Testis (tissue), 2 donors: ENCODE measurements around the gene MRPS5.

ENCODE experiments used
- POLR2A ChIP-seq: fragments of 450-650 bp; IDR thresholded peaks from one replicate; pipeline ENCODE4 v1.6.1; 2017; ENCODE audit warnings: antibody characterized with exemption, mild to moderate bottlenecking, moderate library complexity
- TF ChIP-seq, protein P1 (sequence below), 3 experiments: fragments of 450-650 bp in 2 of 3; fragments of 200-600 bp in 1 of 3; sonication (generic) in 1 of 3; IDR thresholded peaks; one replicate each; pipeline ENCODE4 v1.5.1; 2016 to 2019; ENCODE audit warnings: antibody characterized with exemption in 3 of 3, mild to moderate bottlenecking in 2 of 3, moderate library complexity in 1 of 3

DNA sequence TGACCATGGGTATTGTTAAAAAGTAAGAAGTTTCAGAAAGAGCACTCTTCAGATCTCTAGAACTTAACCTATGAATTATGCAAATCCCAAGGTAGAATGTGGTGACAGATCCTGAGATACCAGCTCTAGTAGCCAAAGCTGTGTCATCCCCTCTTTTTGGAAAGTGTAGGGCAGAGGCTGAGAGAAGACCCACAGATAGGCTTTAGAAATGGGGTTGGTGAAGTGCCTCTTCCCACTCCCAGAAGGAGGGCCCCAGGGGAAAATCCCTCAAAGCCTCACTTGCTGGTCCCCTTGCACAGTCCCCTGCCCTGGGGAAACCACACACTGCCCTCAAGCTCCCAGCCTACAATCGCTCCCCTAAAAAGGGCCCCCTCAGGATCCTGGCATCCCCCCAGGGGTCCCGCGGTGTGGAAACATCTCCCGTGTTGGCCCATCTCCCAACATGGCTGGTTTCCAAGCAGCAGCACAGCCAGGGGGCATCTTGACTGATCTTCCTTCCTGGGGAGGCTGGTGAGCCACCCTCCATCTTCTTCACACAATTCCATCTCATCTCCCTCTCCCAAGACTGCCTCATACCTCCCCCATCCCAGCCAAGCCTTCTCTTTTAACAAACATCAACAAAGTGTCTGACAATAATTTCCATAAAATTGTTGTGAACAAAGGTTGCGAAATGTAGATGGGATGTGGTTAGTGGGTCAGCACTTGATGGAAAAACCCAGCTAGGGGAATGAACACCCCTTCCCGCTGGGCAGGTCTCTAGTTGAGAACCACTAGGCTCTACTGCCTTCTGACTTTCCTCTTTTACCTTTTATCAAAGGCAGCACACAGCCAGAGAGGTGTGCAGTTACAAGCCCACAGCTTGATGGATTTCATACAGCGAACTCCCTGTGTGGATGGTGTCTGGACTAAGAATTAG lies 71.0 kb downstream of the MRPS5 start:
- TF ChIP-seq, protein P1, sequence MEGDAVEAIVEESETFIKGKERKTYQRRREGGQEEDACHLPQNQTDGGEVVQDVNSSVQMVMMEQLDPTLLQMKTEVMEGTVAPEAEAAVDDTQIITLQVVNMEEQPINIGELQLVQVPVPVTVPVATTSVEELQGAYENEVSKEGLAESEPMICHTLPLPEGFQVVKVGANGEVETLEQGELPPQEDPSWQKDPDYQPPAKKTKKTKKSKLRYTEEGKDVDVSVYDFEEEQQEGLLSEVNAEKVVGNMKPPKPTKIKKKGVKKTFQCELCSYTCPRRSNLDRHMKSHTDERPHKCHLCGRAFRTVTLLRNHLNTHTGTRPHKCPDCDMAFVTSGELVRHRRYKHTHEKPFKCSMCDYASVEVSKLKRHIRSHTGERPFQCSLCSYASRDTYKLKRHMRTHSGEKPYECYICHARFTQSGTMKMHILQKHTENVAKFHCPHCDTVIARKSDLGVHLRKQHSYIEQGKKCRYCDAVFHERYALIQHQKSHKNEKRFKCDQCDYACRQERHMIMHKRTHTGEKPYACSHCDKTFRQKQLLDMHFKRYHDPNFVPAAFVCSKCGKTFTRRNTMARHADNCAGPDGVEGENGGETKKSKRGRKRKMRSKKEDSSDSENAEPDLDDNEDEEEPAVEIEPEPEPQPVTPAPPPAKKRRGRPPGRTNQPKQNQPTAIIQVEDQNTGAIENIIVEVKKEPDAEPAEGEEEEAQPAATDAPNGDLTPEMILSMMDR (IDR thresholded peaks at IDR 0.05) = no peak
- no peak for TF ChIP-seq POLR2A
